B cell (primary cell): ENCODE results near the gene GPR35. TPM values are rescaled to one million over a fixed set of nuclear protein-coding genes. Genes with fewer than 3 reads are reported as not detected.

Experiments used
- ATAC-seq: fragments of 200-7000 bp; cut with Tn5 transposase; one replicate; pipeline ENCODE4 v1.10.0; 2021; ENCODE audit warnings: low read depth, mild to moderate bottlenecking, moderate number of reproducible peaks, moderate library complexity
- CTCF ChIA-PET: fragments of 350-600 bp; sonication (Branson Sonifier 250); formaldehyde crosslinking; loops from one replicate; lab custom pipeline; 2021; ENCODE audit warnings: antibody characterized with exemption, inconsistent platforms; lab: Charles Lee
- POLR2A ChIA-PET: fragments of 350-600 bp; sonication (Branson Sonifier 250); formaldehyde crosslinking; loops from one replicate; lab custom pipeline; 2021; ENCODE audit warnings: antibody characterized with exemption; lab: Charles Lee
- DNase-seq: peaks from one replicate; pipeline ENCODE4 v3.0.0; 2013
- H2AFZ ChIP-seq: 2 replicates; pipeline ENCODE4 v1.6.1; 2012; ENCODE audit warnings: mild to moderate bottlenecking, low read depth, low read length; ENCODE audit not compliant: insufficient read depth, poor library complexity, severe bottlenecking
- H3K27ac ChIP-seq, 2 donors: 1 replicate in 1 of 2; 2 replicates in 1 of 2; pipeline ENCODE4 v1.5.1; 2012 to 2013; ENCODE audit warnings: low read length in 2 of 2, mild to moderate bottlenecking in 2 of 2, moderate library complexity in 1 of 2
- H3K27me3 ChIP-seq, 4 experiments: fragments of 200-600 bp in 1 of 4; sonication (generic) in 1 of 4; replicated peaks in 1 of 4; 1 replicate in 2 of 4; 2 replicates in 2 of 4; pipeline versions ENCODE4 v1.6.1 to v1.7.0; 2013 to 2016; ENCODE audit warnings: low read length in 3 of 4, mild to moderate bottlenecking in 2 of 4, mixed read lengths in 1 of 4, moderate library complexity in 1 of 4; ENCODE audit not compliant: insufficient read depth in 4 of 4, control insufficient read depth in 3 of 4; ENCODE audit errors: control extremely low read depth in 1 of 4
- H3K36me3 ChIP-seq, 2 experiments: replicated peaks in 1 of 2; 1 replicate in 1 of 2; 2 replicates in 1 of 2; pipeline versions ENCODE4 v1.6.1 to v1.7.1; 2013; ENCODE audit warnings: low read length in 1 of 2; ENCODE audit not compliant: insufficient read depth in 2 of 2, control insufficient read depth in 1 of 2; ENCODE audit errors: control extremely low read depth in 1 of 2, extremely low read depth in 1 of 2
- H3K4me1 ChIP-seq, 2 donors: fragments of 200-600 bp in 1 of 2; sonication (generic) in 1 of 2; 1 replicate in 1 of 2; 2 replicates in 1 of 2; pipeline versions ENCODE4 v1.5.1 to v1.6.1; 2013 to 2017; ENCODE audit warnings: low read length in 2 of 2; ENCODE audit not compliant: control insufficient read depth in 2 of 2, insufficient read depth in 2 of 2
- H3K4me2 ChIP-seq: replicated peaks from 2 replicates; pipeline ENCODE3; 2012; ENCODE audit warnings: mild to moderate bottlenecking, low read depth, low read length; ENCODE audit not compliant: poor library complexity, severe bottlenecking
- H3K4me3 ChIP-seq, 5 experiments: fragments of 200-600 bp in 1 of 5; sonication (generic) in 1 of 5; 1 replicate in 3 of 5; 2 replicates in 2 of 5; pipeline versions ENCODE4 v1.5.1 to v1.7.0; 2011 to 2016; ENCODE audit warnings: low read length in 4 of 5, mild to moderate bottlenecking in 4 of 5, low read depth in 2 of 5, control low read depth in 1 of 5, moderate library complexity in 1 of 5; ENCODE audit not compliant: insufficient read depth in 1 of 5; ENCODE audit errors: control extremely low read depth in 1 of 5, extremely low read depth in 1 of 5
- H3K79me2 ChIP-seq: fragments of 200-600 bp; sonication (generic); one replicate; pipeline ENCODE4 v1.6.0; 2016; ENCODE audit warnings: low read length; ENCODE audit not compliant: control insufficient read depth, insufficient read depth
- H3K9ac ChIP-seq: fragments of 200-600 bp; sonication (generic); 2 replicates; pipeline ENCODE4 v1.6.1; 2017; ENCODE audit warnings: mild to moderate bottlenecking, low read length, moderate library complexity
- H3K9me3 ChIP-seq, 3 donors: one replicate each; pipeline versions ENCODE4 v1.6.1 to v1.7.1; 2013; ENCODE audit warnings: low read length in 2 of 3; ENCODE audit not compliant: control insufficient read depth in 2 of 3, insufficient read depth in 1 of 3; ENCODE audit errors: control extremely low read depth in 1 of 3
- H4K20me1 ChIP-seq: 2 replicates; pipeline ENCODE4 v1.6.0; 2012; ENCODE audit warnings: mild to moderate bottlenecking, low read length; ENCODE audit not compliant: insufficient read depth, control insufficient read depth, poor library complexity, severe bottlenecking
- H3K27ac Mint-ChIP-seq: one replicate; pipeline ENCODE4 v1.8.0; 2021; ENCODE audit warnings: mixed read lengths
- H3K27me3 Mint-ChIP-seq: one replicate; pipeline ENCODE4 v1.8.0; 2021; ENCODE audit warnings: mixed read lengths
- H3K4me1 Mint-ChIP-seq: one replicate; pipeline ENCODE4 v1.8.0; 2021; ENCODE audit warnings: mixed read lengths
- H3K4me3 Mint-ChIP-seq: one replicate; pipeline ENCODE4 v1.8.0; 2021; ENCODE audit warnings: mixed read lengths
- H3K9me3 Mint-ChIP-seq: one replicate; pipeline ENCODE4 v1.8.0; 2022; ENCODE audit warnings: mixed read lengths; ENCODE audit not compliant: insufficient read depth
- CTCF ChIP-seq: fragments of 200-600 bp; IDR thresholded peaks from one replicate; pipeline ENCODE4 v1.8.0; 2022; ENCODE audit warnings: antibody characterized with exemption, mild to moderate bottlenecking
- EZH2 ChIP-seq: IDR thresholded peaks from 2 replicates; pipeline ENCODE4 v1.6.1; 2012; ENCODE audit warnings: borderline replicate concordance, low read depth, mild to moderate bottlenecking, moderate library complexity, low read length; ENCODE audit not compliant: insufficient read depth, poor library complexity, severe bottlenecking
- WGBS: methylation state at CpG from one replicate; pipeline ENCODE4 v1.1.5; 2013; ENCODE audit warnings: missing lambda C conversion rate; ENCODE audit not compliant: insufficient coverage; 5-methylcytosine and 5-hydroxymethylcytosine counted together
- intact Hi-C: fragments of 100-400 bp; cut with micrococcal nuclease; formaldehyde crosslinking; loops from one replicate; pipeline ENCODE4 v1.10.0; 2022
- polyA plus RNA-seq: library from polyadenylated mRNA; depleted of rRNA; stranded (reverse); fragments of >200 nt; gene quantifications from 2 replicates; pipeline ENCODE4 v1.2.3, GENCODE V29; 2012
- total RNA-seq, 2 donors: library from RNA; stranded (reverse); fragments of 120-200 nt in 1 of 2; gene quantifications; 1 replicate in 1 of 2; 2 replicates in 1 of 2; pipeline versions ENCODE4 v1.2.3 to v1.2.4, GENCODE V29; 2013 to 2022

GPR35 gene
- total and polyA plus RNA-seq, 2 donors (not counting 1 experiment from before 2014, with no cell fraction given) = 1.8 to 9.6 TPM

GRCh38 chr2:240598311-240598911 is 26.9 kb upstream of the GPR35 start:
- WGBS = 97% methylated on average over 10 of the region's 17 CpGs
- peaks cover 0 to 29% of the 10 kb centered on the region in 2 experiments for H3K36me3 ChIP-seq
- intact Hi-C loops = no loop called here

More at GRCh38 chr2:240598311-240598911, 26.9 kb upstream of the GPR35 start:
- Histone ChIP-seq H3K79me2 (peaks cover 14% of the 10 kb centered on the region), H3K9ac (no peak overlapping the region), H2AFZ (no peak overlapping the region), H3K4me1 (no peaks in the 10 kb centered on the region), H3K27me3 (no peaks in the 10 kb centered on the region), H3K4me2 (no peak overlapping the region), H3K4me3 (no peak overlapping the region), H4K20me1 (peaks cover 30% of the 10 kb centered on the region), H3K27ac (no peak overlapping the region), H3K9me3 (no peaks in the 10 kb centered on the region)
- Mint-ChIP-seq H3K27me3 (no peaks in the 10 kb centered on the region), H3K27ac (no peak overlapping the region), H3K4me3 (no peak overlapping the region), H3K9me3 (no peaks in the 10 kb centered on the region), H3K4me1 (no peaks in the 10 kb centered on the region)
- ChIA-PET CTCF (no interaction called here), POLR2A (no interaction called here)
- ATAC-seq (no peak), DNase-seq (no peak)
- TF ChIP-seq EZH2 (no peak), CTCF (no peak)
